Endothelial cell of coronary artery (primary cell): Measurements from ENCODE around the gene HSPA2. TPM values are rescaled to one million over a fixed set of nuclear protein-coding genes. Genes with fewer than 3 reads are reported as not detected.

Experiments
- total RNA-seq: library from RNA; depleted of rRNA; stranded (reverse); fragments of >200 nt; gene quantifications from 2 replicates; pipeline ENCODE4 v1.2.3, GENCODE V29; 2014

Gene HSPA2
- total RNA-seq = 2.7 and 7.9 TPM in 2 replicates

GRCh38 chr14:64540208-64541202, at the start of gene HSPA2:
Gene HSPA2, plus strand, starts transcription at chr14:64540741. Its CDS starts 109 bp downstream, at chr14:64540850.

GRCh38 chr14:64503434-64504309, 36.9 kb upstream of the HSPA2 start, which contains the start of gene ZBTB25:
Gene ZBTB25, minus strand, starts transcription at chr14:64503838. Its CDS starts 13,305 bp downstream, at chr14:64490533.

GRCh38 chr14:64504310-64504896, 36.1 kb upstream of the HSPA2 start, which contains the start of gene ZBTB1:
Gene ZBTB1, plus strand, starts transcription at chr14:64504770. Its CDS starts 16,735 bp downstream, at chr14:64521505.

GRCh38 chr14:64549791-64550620, 9.5 kb downstream of the HSPA2 start, which contains the start of gene PPP1R36:
Gene PPP1R36, plus strand, starts transcription at chr14:64549961. Its CDS starts 37 bp downstream, at chr14:64549998.

Other genes with a start within 250 kb of the HSPA2 start
- 0.18 and 0.47 TPM in 2 replicates for gene ESR2, start 246.4 kb upstream of the HSPA2 start, total RNA-seq
- gene MTHFD1, start 152.4 kb upstream of the HSPA2 start, total RNA-seq = 46.1 and 58.2 TPM in 2 replicates
- gene AKAP5, start 75.2 kb upstream of the HSPA2 start, total RNA-seq = 0.28 and 0.36 TPM in 2 replicates
- gene ZBTB25, start 36.9 kb upstream of the HSPA2 start, total RNA-seq = 2.3 and 5.5 TPM in 2 replicates
- 37.9 and 43.4 TPM in 2 replicates for gene ZBTB1, start 36.0 kb upstream of the HSPA2 start, total RNA-seq
- gene PPP1R36, start 9.2 kb downstream of the HSPA2 start, total RNA-seq = 0.27 and 0.85 TPM in 2 replicates
- 3.6 and 5.2 TPM in 2 replicates for gene PLEKHG3, start 163.7 kb downstream of the HSPA2 start, total RNA-seq